ENCODE data around the gene C17orf67.

Gene C17orf67

DNA sequence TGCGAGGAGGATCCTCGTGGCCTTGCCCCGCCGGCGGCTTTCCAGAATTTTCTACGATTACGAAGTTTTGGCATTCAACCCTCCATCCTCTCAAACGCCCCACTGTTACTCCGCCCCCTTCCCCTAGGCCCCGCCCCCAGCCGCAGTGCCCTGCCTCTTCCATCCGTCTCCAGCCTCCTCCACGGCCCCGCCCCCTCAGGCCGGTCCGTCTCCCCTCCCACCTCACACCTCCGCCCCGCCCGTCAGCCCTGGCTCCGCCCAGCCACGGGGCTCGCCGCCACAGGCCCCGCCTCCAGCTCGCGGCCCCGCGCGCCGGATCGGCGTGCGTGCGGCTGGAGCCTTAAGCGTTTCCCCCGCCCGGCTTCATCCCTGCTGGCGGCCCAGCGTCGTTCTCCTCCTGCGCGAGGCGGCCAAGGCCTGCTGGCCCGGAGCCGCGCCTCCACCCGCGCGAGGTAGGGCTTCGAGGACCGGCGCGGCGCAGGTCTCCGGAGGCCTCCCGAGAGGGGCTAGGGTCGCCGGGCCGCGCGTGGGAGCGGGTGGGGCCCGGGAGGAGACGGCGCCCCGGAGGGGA, at the start of gene C17orf67, which contains the start of gene DGKE:
Gene C17orf67, minus strand, starts transcription at position 112 of the 571 bp plus-strand sequence. CDS start 18,110 bp downstream, outside the sequence.
Gene DGKE, plus strand, starts transcription at position 343 of the 571 bp plus-strand sequence. CDS start 645 bp downstream, outside the sequence.
- in situ Hi-C loops (cut with MboI; ENCODE audit: low sequenced_read_pairs), result no loop called here

- in situ Hi-C loops (cut with MboI; ENCODE audit: low sequenced_read_pairs), result no loop called here
Measured at GRCh38 chr17:56881685-56882295, 48.1 kb upstream of the C17orf67 start.

GRCh38 chr17:56880571-56880970, 46.9 kb upstream of the C17orf67 start:
- in situ Hi-C loops (cut with MboI; ENCODE audit: low sequenced_read_pairs), result no loop called here

GRCh38 chr17:56880133-56880532, 46.4 kb upstream of the C17orf67 start:
- in situ Hi-C loops (cut with MboI; ENCODE audit: low sequenced_read_pairs), result no loop called here

GRCh38 chr17:56879280-56879679, 45.6 kb upstream of the C17orf67 start:
- in situ Hi-C loops (cut with MboI; ENCODE audit: low sequenced_read_pairs), result no loop called here

DNA sequence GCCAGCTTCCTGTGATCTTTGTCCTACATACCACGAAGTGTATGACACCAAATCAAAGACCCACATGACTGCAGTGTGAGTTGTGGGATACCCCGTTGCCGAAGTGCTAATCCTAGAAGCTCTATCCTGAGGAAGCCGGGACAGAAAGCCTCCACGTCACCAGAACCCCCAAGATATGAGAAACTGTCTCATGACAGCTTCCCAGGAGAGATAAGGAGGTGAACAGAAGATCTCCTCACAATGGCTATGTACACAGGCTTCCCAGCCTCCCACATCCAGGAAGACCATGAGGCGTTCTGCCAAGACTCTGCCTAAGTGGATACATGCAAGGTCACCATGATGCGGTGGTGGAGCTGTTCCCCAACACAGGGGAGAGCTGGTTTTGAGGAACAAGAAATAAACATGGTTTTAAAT, 43.1 kb upstream of the C17orf67 start:
- in situ Hi-C loops (cut with MboI; ENCODE audit: low sequenced_read_pairs), result no loop called here

GRCh38 chr17:56870081-56870651, 36.4 kb upstream of the C17orf67 start:
- in situ Hi-C loops (cut with MboI; ENCODE audit: low sequenced_read_pairs), result no loop called here

- in situ Hi-C loops (cut with MboI; ENCODE audit: low sequenced_read_pairs), result no loop called here
Measured at GRCh38 chr17:56868716-56869115, 35.0 kb upstream of the C17orf67 start.

GRCh38 chr17:56867948-56868376, 34.2 kb upstream of the C17orf67 start:
- in situ Hi-C loops (cut with MboI; ENCODE audit: low sequenced_read_pairs), result no loop called here

DNA sequence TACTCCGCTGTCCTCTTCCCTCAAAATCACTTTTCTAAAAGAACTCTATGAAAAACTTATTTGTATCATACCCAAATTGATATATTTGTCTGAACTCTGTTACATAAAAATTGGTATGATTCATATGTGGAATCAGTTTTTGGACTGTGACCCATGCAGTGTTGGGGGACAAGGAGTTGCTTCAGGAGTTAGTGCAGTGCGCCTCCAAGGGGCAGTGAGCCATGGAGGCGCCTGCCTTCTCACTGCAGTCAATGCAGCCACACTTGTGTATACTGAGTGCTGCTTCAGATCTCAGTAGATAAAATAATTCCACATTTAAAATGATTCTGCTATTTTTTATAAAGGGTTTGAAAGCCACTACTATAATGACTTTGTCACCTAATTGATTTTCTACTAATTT, 32.8 kb upstream of the C17orf67 start:
- in situ Hi-C loops (cut with MboI; ENCODE audit: low sequenced_read_pairs), result no loop called here

- in situ Hi-C loops (cut with MboI; ENCODE audit: low sequenced_read_pairs), result no loop called here
Measured at GRCh38 chr17:56866076-56866475, 32.4 kb upstream of the C17orf67 start.

GRCh38 chr17:56863974-56864373, 30.3 kb upstream of the C17orf67 start:
- in situ Hi-C loops (cut with MboI; ENCODE audit: low sequenced_read_pairs), result no loop called here

DNA sequence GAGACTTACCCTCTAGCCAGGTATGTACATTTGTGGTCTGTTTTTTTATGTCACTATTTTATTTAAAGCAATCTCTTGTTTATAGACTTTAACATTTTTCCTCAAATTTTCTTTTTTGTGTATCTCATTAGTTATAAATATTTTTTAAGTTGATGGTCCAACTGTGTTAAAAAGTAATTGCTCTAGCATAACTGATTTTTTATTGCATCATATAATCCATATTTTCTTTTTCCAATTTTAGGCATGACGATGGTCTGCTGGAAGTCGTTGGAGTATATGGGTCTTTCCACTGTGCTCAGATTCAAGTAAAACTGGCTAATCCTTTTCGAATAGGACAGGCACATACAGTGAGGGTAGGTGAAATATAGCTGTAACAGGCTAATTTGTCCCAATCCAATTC, 28.2 kb upstream of the C17orf67 start:
- in situ Hi-C loops (cut with MboI; ENCODE audit: low sequenced_read_pairs), result no loop called here

- in situ Hi-C loops (cut with MboI; ENCODE audit: low sequenced_read_pairs), result no loop called here
Measured at GRCh38 chr17:56851008-56851407, 17.3 kb upstream of the C17orf67 start.

DNA sequence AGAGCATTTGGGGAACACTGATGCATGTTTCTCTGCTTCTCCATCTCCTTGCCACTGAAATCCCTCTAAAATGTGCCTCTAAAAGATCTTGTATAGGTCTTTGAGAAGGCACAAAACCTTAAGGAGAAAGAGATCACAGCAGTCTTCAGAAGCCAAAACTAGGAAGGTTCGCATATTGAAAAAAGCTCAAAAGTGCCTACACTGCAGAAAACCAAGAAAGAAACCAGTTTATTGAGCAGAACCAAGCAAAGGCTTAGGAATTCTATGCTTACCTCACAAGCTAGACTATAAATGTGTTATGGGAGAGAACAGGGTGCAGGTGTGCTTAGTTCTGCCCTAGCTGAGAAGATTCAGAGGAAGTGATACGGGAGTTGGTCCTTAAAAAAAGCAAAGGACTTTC, 16.9 kb upstream of the C17orf67 start:
- in situ Hi-C loops (cut with MboI; ENCODE audit: low sequenced_read_pairs), result no loop called here

DNA sequence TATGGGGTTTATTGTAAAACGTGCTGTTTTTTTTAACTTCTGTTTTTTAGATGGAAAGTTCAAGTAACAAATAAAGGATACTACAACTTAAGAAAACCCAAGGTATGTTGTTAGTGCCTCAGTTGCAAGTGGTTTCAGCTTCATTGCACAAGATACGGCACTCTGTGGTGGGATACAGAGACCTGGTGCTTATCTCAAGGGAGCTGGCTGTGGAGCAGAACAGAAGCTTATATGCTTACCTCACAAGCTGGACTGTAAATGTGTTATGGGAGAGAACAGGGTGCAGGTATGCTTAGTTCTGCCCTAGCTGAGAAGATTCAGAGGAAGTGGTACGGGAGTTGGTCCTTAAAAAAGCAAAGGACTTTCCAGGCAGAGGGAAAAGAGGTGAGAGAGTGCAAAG, 15.4 kb upstream of the C17orf67 start:
- in situ Hi-C loops (cut with MboI; ENCODE audit: low sequenced_read_pairs), result no loop called here

DNA sequence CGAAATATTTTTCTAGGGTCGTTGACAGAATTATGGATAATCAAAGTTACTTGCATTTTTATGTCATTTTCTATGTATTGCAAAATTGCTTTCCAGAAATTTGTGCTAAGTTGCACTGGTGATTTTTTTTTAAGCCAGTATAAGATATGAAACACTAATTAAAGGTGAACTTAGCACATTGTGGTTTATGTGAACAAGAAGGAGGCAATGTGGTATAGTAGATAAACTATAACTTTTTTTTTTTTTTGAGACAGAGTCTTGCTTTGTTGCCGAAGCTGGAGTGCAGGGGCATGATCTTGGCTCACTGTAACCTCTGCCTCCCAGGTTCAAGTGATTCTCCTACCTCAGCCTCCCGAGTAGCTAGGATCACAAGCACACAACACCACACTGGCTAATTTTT, 13.4 kb upstream of the C17orf67 start:
- in situ Hi-C loops (cut with MboI; ENCODE audit: low sequenced_read_pairs), result no loop called here

GRCh38 chr17:56845934-56846333, 12.2 kb upstream of the C17orf67 start:
- in situ Hi-C loops (cut with MboI; ENCODE audit: low sequenced_read_pairs), result no loop called here

GRCh38 chr17:56842577-56842976, 8.9 kb upstream of the C17orf67 start:
- in situ Hi-C loops (cut with MboI; ENCODE audit: low sequenced_read_pairs), result no loop called here

- in situ Hi-C loops (cut with MboI; ENCODE audit: low sequenced_read_pairs), result no loop called here
Measured at GRCh38 chr17:56838687-56839086, 5.0 kb upstream of the C17orf67 start.

DNA sequence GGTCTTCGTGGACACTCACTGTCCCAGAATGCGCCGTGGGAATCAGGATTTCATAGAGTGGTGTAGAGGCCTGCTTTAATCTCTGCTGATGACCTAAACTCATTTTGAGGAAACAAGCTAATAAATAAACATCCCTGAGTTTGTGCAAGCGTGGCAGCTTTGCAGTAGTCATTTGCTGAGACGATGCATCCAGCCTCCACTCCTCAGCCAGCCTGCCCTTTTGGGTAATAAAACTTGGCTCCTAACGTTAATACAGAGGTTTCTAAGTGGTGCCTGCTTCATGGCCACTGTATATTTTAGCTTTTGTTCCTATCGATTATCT, 1.5 kb upstream of the C17orf67 start:
- in situ Hi-C loops (cut with MboI; ENCODE audit: low sequenced_read_pairs), result no loop called here

All from HL-60/S4 (cell line).